SU-DHL-6 (cell line): ENCODE data around the gene NTN3.

Experiments
- CTCF ChIP-seq: fragments of 200-600 bp; sonication (generic); IDR thresholded peaks from one replicate; pipeline ENCODE4 v1.5.1; 2017; ENCODE audit warnings: antibody characterized with exemption, mild to moderate bottlenecking, low read length, moderate library complexity; ENCODE audit not compliant: insufficient read depth, poor library complexity, severe bottlenecking
- EZH2phosphoT487 ChIP-seq: fragments of 200-600 bp; sonication (generic), shearing (Covaris generic); conservative IDR thresholded peaks from 2 replicates; pipeline ENCODE4 v1.6.1; 2018; ENCODE audit warnings: mild to moderate bottlenecking, antibody characterized with exemption, low read length, moderate library complexity, mixed read lengths

- TF ChIP-seq CTCF (no peak), EZH2phosphoT487 (no peak)
Observed at GRCh38 chr16:2497116-2497630, 26.1 kb downstream of the NTN3 start.
